ENCODE results near the gene PIK3R3. TPM values are rescaled to one million over a fixed set of nuclear protein-coding genes. Genes with fewer than 3 reads are reported as not detected.

PIK3R3 gene
- total and polyA plus RNA-seq, 7 experiments from 2014 or later, result 0.03 to 3.0 (median 0.39) TPM; not detected in 1

DNA sequence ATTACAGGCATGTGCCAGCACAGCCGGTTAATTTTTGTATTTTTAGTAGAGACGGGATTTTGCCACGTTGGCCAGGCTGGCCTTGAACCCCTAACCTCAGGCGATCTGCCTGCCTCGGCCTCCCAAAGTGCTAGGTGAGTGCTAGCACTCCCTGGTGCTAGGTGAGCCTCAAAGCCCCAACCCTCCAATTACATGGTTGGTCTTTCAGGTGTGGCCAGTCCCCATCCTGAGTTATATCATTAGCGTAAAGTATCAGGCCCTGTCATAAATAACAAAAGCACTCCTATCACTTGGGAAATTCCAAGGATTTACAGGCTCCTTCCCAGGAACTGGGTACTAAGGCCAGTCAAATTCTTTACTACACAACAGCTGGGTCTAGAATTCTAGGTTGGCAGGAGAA, 138.0 kb downstream of the PIK3R3 start:
- intact Hi-C loops (cut with micrococcal nuclease), result no loop called here
- H3K9me3 ChIP-seq (ENCODE audit: control insufficient read depth in 2 of 3, low read length in 3 of 3), result no peaks in the 10 kb centered on the region
- H3K4me3 ChIP-seq (ENCODE audit: low read length), result no peak overlapping the region
- H3K4me3 Mint-ChIP-seq, result no peak overlapping the region
- POLR2A ChIA-PET, result no interaction called here
- peaks cover 0 to 3% (median 0%) of the 10 kb centered on the region in 7 donors for H3K4me1 Mint-ChIP-seq
- no peaks in the 10 kb centered on the region for H3K36me3 ChIP-seq (ENCODE audit: control insufficient read depth in 2 of 3, insufficient read depth in 3 of 3, low read length in 3 of 3)
- CTCF ChIA-PET, result no interaction called here
- DNase-seq (no peak), ATAC-seq (no peak)
- no peaks in the 10 kb centered on the region for H3K27me3 Mint-ChIP-seq
- H3K27ac Mint-ChIP-seq, result no peak overlapping the region
- H3K36me3 Mint-ChIP-seq, result peaks cover 0 to 13% (median 4%) of the 10 kb centered on the region in 5 donors
- H3K4me1 ChIP-seq (ENCODE audit: control insufficient read depth in 2 of 2, insufficient read depth in 2 of 2, low read length in 2 of 2), result no peaks in the 10 kb centered on the region
- no peak overlapping the region for H3K27ac ChIP-seq (ENCODE audit: low read depth, low read length)
- peaks cover 0 to 8% (median 0%) of the 10 kb centered on the region in 11 donors for H3K9me3 Mint-ChIP-seq
- H3K27me3 ChIP-seq (ENCODE audit: control insufficient read depth in 2 of 2, insufficient read depth in 2 of 2, low read length in 2 of 2), result no peaks in the 10 kb centered on the region

Other genes starting within 250 kb of the PIK3R3 start
- not detected for gene TSPAN1, start 42.5 kb upstream of the PIK3R3 start, total RNA-seq
- gene TSPAN1, start 42.5 kb upstream of the PIK3R3 start, polyA plus RNA-seq, result not detected
- not detected for gene P3R3URF, start 43.9 kb upstream of the PIK3R3 start, total RNA-seq
- gene P3R3URF, start 43.9 kb upstream of the PIK3R3 start, polyA plus RNA-seq, result not detected
- gene POMGNT1, start 65.8 kb upstream of the PIK3R3 start, total RNA-seq, result 10 to 100 TPM; 35.7 to 58.6 (median 41.9) TPM
- gene POMGNT1, start 65.8 kb upstream of the PIK3R3 start, polyA plus RNA-seq, result 10 to 100 TPM; 34.6 to 35.5 TPM
- gene LURAP1, start 70.7 kb upstream of the PIK3R3 start, total RNA-seq, result 1 to 10 TPM in 2 of 5 experiments, under 1 TPM in 3; 0.12 to 1.3 (median 0.20) TPM
- not detected for gene LURAP1, start 70.7 kb upstream of the PIK3R3 start, polyA plus RNA-seq
- 10 to 100 TPM in 1 of 5 experiments, 1 to 10 TPM in 3, under 1 TPM in 1; 0.94 to 31.9 (median 2.1) TPM for gene RAD54L, start 115.1 kb upstream of the PIK3R3 start, total RNA-seq
- 1 to 10 TPM in 1 of 2 donors, not detected in 1; 1.2 TPM for gene RAD54L, start 115.1 kb upstream of the PIK3R3 start, polyA plus RNA-seq
- gene LRRC41, start 171.0 kb upstream of the PIK3R3 start, total RNA-seq, result 10 to 100 TPM; 34.4 to 50.5 (median 37.2) TPM
- gene LRRC41, start 171.0 kb upstream of the PIK3R3 start, polyA plus RNA-seq, result 10 to 100 TPM; 52.0 to 63.4 TPM
- 100 to 1,000 TPM; 107 to 260 (median 127) TPM for gene UQCRH, start 171.1 kb upstream of the PIK3R3 start, total RNA-seq
- gene UQCRH, start 171.1 kb upstream of the PIK3R3 start, polyA plus RNA-seq, result 100 to 1,000 TPM; 303 to 332 TPM
- gene NSUN4, start 208.2 kb upstream of the PIK3R3 start, total RNA-seq, result 10 to 100 TPM; 27.1 to 30.7 (median 29.0) TPM
- 10 to 100 TPM; 10.2 to 17.3 TPM for gene NSUN4, start 208.2 kb upstream of the PIK3R3 start, polyA plus RNA-seq